ENCODE measurements around the gene PTPN13. TPM values are rescaled to one million over a fixed set of nuclear protein-coding genes. Genes with fewer than 3 reads are reported as not detected.

Gene PTPN13
- total and polyA plus RNA-seq, 2 donors from 2014 or later: 10.2 to 62.3 TPM

GRCh38 chr4:86627462-86628135, 33.5 kb downstream of the PTPN13 start:
- no peak for FAIRE-seq
- no peaks in the 10 kb centered on the region for H3K4me1 ChIP-seq (ENCODE audit: control insufficient read depth in 2 of 3, insufficient read depth in 2 of 3, low read depth in 1 of 3, low read length in 3 of 3)

GRCh38 chr4:86630629-86631028, 36.5 kb downstream of the PTPN13 start:
- TF ChIP-seq CTCF (IDR thresholded peaks at IDR 0.05; ENCODE audit: borderline replicate concordance, extremely low read depth, insufficient read depth): no peak

More at GRCh38 chr4:86627462-86628135, 33.5 kb downstream of the PTPN13 start:
- no peak overlapping the region for H3K4me3 ChIP-seq (ENCODE audit: low read length in 3 of 3)
- H3K27me3 ChIP-seq (ENCODE audit: control insufficient read depth, insufficient read depth, low read length): no peaks in the 10 kb centered on the region
- no peaks in the 10 kb centered on the region for H3K9me3 ChIP-seq (ENCODE audit: control insufficient read depth in 2 of 3, insufficient read depth in 1 of 3, low read length in 3 of 3)
- no peak for TF ChIP-seq CTCF (IDR thresholded peaks at IDR 0.05; ENCODE audit: borderline replicate concordance, extremely low read depth, insufficient read depth)
- H3K36me3 ChIP-seq (ENCODE audit: control insufficient read depth in 2 of 3, insufficient read depth in 3 of 3, low read length in 3 of 3): no peaks in the 10 kb centered on the region
- intact Hi-C loops (cut with DNase I): no loop called here
- DNase-seq: no peak
- H3K9ac ChIP-seq (ENCODE audit: low read length in 3 of 3): no peak overlapping the region
- H3K27ac ChIP-seq (ENCODE audit: low read depth in 2 of 2, low read length in 2 of 2): no peak overlapping the region

GRCh38 chr4:86631166-86631565, 37.1 kb downstream of the PTPN13 start:
- H3K4me3 ChIP-seq (ENCODE audit: low read length in 3 of 3): no peak overlapping the region
- DNase-seq: no peak
- no peak overlapping the region for H3K27ac ChIP-seq (ENCODE audit: low read depth in 2 of 2, low read length in 2 of 2)
- H3K4me1 ChIP-seq (ENCODE audit: control insufficient read depth in 2 of 3, insufficient read depth in 2 of 3, low read depth in 1 of 3, low read length in 3 of 3): peaks cover 0 to 5% (median 4%) of the 10 kb centered on the region in 3 donors
- no peaks in the 10 kb centered on the region for H3K27me3 ChIP-seq (ENCODE audit: control insufficient read depth, insufficient read depth, low read length)
- H3K9ac ChIP-seq (ENCODE audit: low read length in 3 of 3): no peak overlapping the region
- no peaks in the 10 kb centered on the region for H3K9me3 ChIP-seq (ENCODE audit: control insufficient read depth in 2 of 3, insufficient read depth in 1 of 3, low read length in 3 of 3)
- peaks cover 0 to 8% (median 2%) of the 10 kb centered on the region in 3 donors for H3K36me3 ChIP-seq (ENCODE audit: control insufficient read depth in 2 of 3, insufficient read depth in 3 of 3, low read length in 3 of 3)
- FAIRE-seq: no peak
- TF ChIP-seq CTCF (IDR thresholded peaks at IDR 0.05; ENCODE audit: borderline replicate concordance, extremely low read depth, insufficient read depth): no peak
- intact Hi-C loops (cut with DNase I): no loop called here

More at GRCh38 chr4:86630629-86631028, 36.5 kb downstream of the PTPN13 start:
- H3K4me3 ChIP-seq (ENCODE audit: low read length in 3 of 3): no peak overlapping the region
- no peak overlapping the region for H3K27ac ChIP-seq (ENCODE audit: low read depth in 2 of 2, low read length in 2 of 2)
- peaks cover 0 to 5% (median 4%) of the 10 kb centered on the region in 3 donors for H3K4me1 ChIP-seq (ENCODE audit: control insufficient read depth in 2 of 3, insufficient read depth in 2 of 3, low read depth in 1 of 3, low read length in 3 of 3)
- no peaks in the 10 kb centered on the region for H3K9me3 ChIP-seq (ENCODE audit: control insufficient read depth in 2 of 3, insufficient read depth in 1 of 3, low read length in 3 of 3)
- intact Hi-C loops (cut with DNase I): no loop called here
- DNase-seq (no peak), FAIRE-seq (no peak)
- H3K27me3 ChIP-seq (ENCODE audit: control insufficient read depth, insufficient read depth, low read length): no peaks in the 10 kb centered on the region
- H3K36me3 ChIP-seq (ENCODE audit: control insufficient read depth in 2 of 3, insufficient read depth in 3 of 3, low read length in 3 of 3): peaks cover 0 to 4% (median 0%) of the 10 kb centered on the region in 3 donors
- no peak overlapping the region for H3K9ac ChIP-seq (ENCODE audit: low read length in 3 of 3)

Data from kidney (tissue), 14 donors.